ENCODE measurements around the gene NUP210.
"Not testable (repeated sequence)": the region's sequence is repeated elsewhere in the genome, so short reads cannot be mapped to it uniquely, and the experiment has no call there.

The NUP210 gene

GRCh38 chr3:13457593-13457992 is 37.5 kb upstream of the NUP210 start:
- Histone ChIP-seq H2AFZ (ENCODE audit: low read length, unreplicated experiment) (no peak overlapping the region), H3K4me3 (ENCODE audit: low read depth, low read length) (no peak overlapping the region), H3K27me3 (ENCODE audit: insufficient read depth, low read length) (peaks cover 10% of the 10 kb centered on the region; the same call in 1 of the 2 replicates), H3K27ac (ENCODE audit: low read depth, low read length) (no peak overlapping the region), H3K36me3 (ENCODE audit: insufficient read depth, low read length) (no peaks in the 10 kb centered on the region), H3K4me1 (ENCODE audit: control insufficient read depth, insufficient read depth, low read length, unreplicated experiment) (no peaks in the 10 kb centered on the region), H3K79me2 (ENCODE audit: control insufficient read depth, insufficient read depth, low read length, unreplicated experiment) (no peaks in the 10 kb centered on the region)

GRCh38 chr3:13455644-13456043 is 35.5 kb upstream of the NUP210 start:
- Histone ChIP-seq H3K4me1 (ENCODE audit: control insufficient read depth, insufficient read depth, low read length, unreplicated experiment) (no peaks in the 10 kb centered on the region), H2AFZ (ENCODE audit: low read length, unreplicated experiment) (no peak overlapping the region), H3K27me3 (ENCODE audit: insufficient read depth, low read length) (peaks cover 2% of the 10 kb centered on the region; the same call in 1 of the 2 replicates), H3K79me2 (ENCODE audit: control insufficient read depth, insufficient read depth, low read length, unreplicated experiment) (no peaks in the 10 kb centered on the region), H3K27ac (ENCODE audit: low read depth, low read length) (no peak overlapping the region), H3K4me3 (ENCODE audit: low read depth, low read length) (no peak overlapping the region), H3K36me3 (ENCODE audit: insufficient read depth, low read length) (no peaks in the 10 kb centered on the region)

- Histone ChIP-seq H3K4me3 (ENCODE audit: low read depth, low read length) (peak overlapping the region; percentile 85), H3K27ac (ENCODE audit: low read depth, low read length) (no peak overlapping the region), H3K27me3 (ENCODE audit: insufficient read depth, low read length) (no peaks in the 10 kb centered on the region), H2AFZ (ENCODE audit: low read length, unreplicated experiment) (peak overlapping the region; percentile 99), H3K36me3 (ENCODE audit: insufficient read depth, low read length) (no peaks in the 10 kb centered on the region), H3K79me2 (ENCODE audit: control insufficient read depth, insufficient read depth, low read length, unreplicated experiment) (no peaks in the 10 kb centered on the region), H3K4me1 (ENCODE audit: control insufficient read depth, insufficient read depth, low read length, unreplicated experiment) (no peaks in the 10 kb centered on the region)
These were observed 32.6 kb upstream of the NUP210 start for GRCh38 chr3:13452490-13453335.

- no peaks in the 10 kb centered on the region for H3K4me1 ChIP-seq (ENCODE audit: control insufficient read depth, insufficient read depth, low read length, unreplicated experiment)
- no peaks in the 10 kb centered on the region for H3K27me3 ChIP-seq (ENCODE audit: insufficient read depth, low read length)
- H3K27ac ChIP-seq (ENCODE audit: low read depth, low read length): peak overlapping the region; percentile 60
- H3K4me3 ChIP-seq (ENCODE audit: low read depth, low read length): peak overlapping the region; percentile 85
- H3K36me3 ChIP-seq (ENCODE audit: insufficient read depth, low read length): no peaks in the 10 kb centered on the region
- H3K79me2 ChIP-seq (ENCODE audit: control insufficient read depth, insufficient read depth, low read length, unreplicated experiment): no peaks in the 10 kb centered on the region
- H2AFZ ChIP-seq (ENCODE audit: low read length, unreplicated experiment): peak overlapping the region; percentile 99
These were observed 31.2 kb upstream of the NUP210 start for GRCh38 chr3:13451301-13451673.

- not testable (repeated sequence) for H2AFZ ChIP-seq (ENCODE audit: low read length, unreplicated experiment); H3K4me1 ChIP-seq (ENCODE audit: control insufficient read depth, insufficient read depth, low read length, unreplicated experiment); H3K4me3 ChIP-seq (ENCODE audit: low read depth, low read length); H3K79me2 ChIP-seq (ENCODE audit: control insufficient read depth, insufficient read depth, low read length, unreplicated experiment); H3K27ac ChIP-seq (ENCODE audit: low read depth, low read length); H3K36me3 ChIP-seq (ENCODE audit: insufficient read depth, low read length)
- H3K27me3 ChIP-seq (ENCODE audit: insufficient read depth, low read length): peaks cover 11% of the 10 kb centered on the region; the same call in 1 of the 2 replicates
These were observed 22.8 kb upstream of the NUP210 start for GRCh38 chr3:13442882-13443281.

GRCh38 chr3:13440204-13440817 is 20.2 kb upstream of the NUP210 start:
- H3K4me1 ChIP-seq (ENCODE audit: control insufficient read depth, insufficient read depth, low read length, unreplicated experiment): no peaks in the 10 kb centered on the region
- H2AFZ ChIP-seq (ENCODE audit: low read length, unreplicated experiment): no peak overlapping the region
- no peaks in the 10 kb centered on the region for H3K79me2 ChIP-seq (ENCODE audit: control insufficient read depth, insufficient read depth, low read length, unreplicated experiment)
- H3K27ac ChIP-seq (ENCODE audit: low read depth, low read length): no peak overlapping the region
- H3K36me3 ChIP-seq (ENCODE audit: insufficient read depth, low read length): no peaks in the 10 kb centered on the region
- H3K4me3 ChIP-seq (ENCODE audit: low read depth, low read length): no peak overlapping the region
- H3K27me3 ChIP-seq (ENCODE audit: insufficient read depth, low read length): peaks cover 26% of the 10 kb centered on the region

- H3K4me3 ChIP-seq (ENCODE audit: low read depth, low read length); H2AFZ ChIP-seq (ENCODE audit: low read length, unreplicated experiment); H3K4me1 ChIP-seq (ENCODE audit: control insufficient read depth, insufficient read depth, low read length, unreplicated experiment); H3K27ac ChIP-seq (ENCODE audit: low read depth, low read length); H3K36me3 ChIP-seq (ENCODE audit: insufficient read depth, low read length); H3K79me2 ChIP-seq (ENCODE audit: control insufficient read depth, insufficient read depth, low read length, unreplicated experiment): not testable (repeated sequence)
- peaks cover 31% of the 10 kb centered on the region for H3K27me3 ChIP-seq (ENCODE audit: insufficient read depth, low read length)
These were observed 16.1 kb upstream of the NUP210 start for GRCh38 chr3:13436213-13436612.

- Histone ChIP-seq H3K79me2 (ENCODE audit: control insufficient read depth, insufficient read depth, low read length, unreplicated experiment) (no peaks in the 10 kb centered on the region), H3K4me3 (ENCODE audit: low read depth, low read length) (no peak overlapping the region), H3K4me1 (ENCODE audit: control insufficient read depth, insufficient read depth, low read length, unreplicated experiment) (no peaks in the 10 kb centered on the region), H2AFZ (ENCODE audit: low read length, unreplicated experiment) (no peak overlapping the region), H3K27ac (ENCODE audit: low read depth, low read length) (no peak overlapping the region), H3K36me3 (ENCODE audit: insufficient read depth, low read length) (no peaks in the 10 kb centered on the region), H3K27me3 (ENCODE audit: insufficient read depth, low read length) (peaks cover 24% of the 10 kb centered on the region)
These were observed 13.8 kb upstream of the NUP210 start for GRCh38 chr3:13433912-13434311.

- no peaks in the 10 kb centered on the region for H3K36me3 ChIP-seq (ENCODE audit: insufficient read depth, low read length)
- no peak overlapping the region for H3K27ac ChIP-seq (ENCODE audit: low read depth, low read length)
- H3K27me3 ChIP-seq (ENCODE audit: insufficient read depth, low read length): peaks cover 21% of the 10 kb centered on the region
- H3K4me1 ChIP-seq (ENCODE audit: control insufficient read depth, insufficient read depth, low read length, unreplicated experiment): no peaks in the 10 kb centered on the region
- H3K4me3 ChIP-seq (ENCODE audit: low read depth, low read length): no peak overlapping the region
- no peaks in the 10 kb centered on the region for H3K79me2 ChIP-seq (ENCODE audit: control insufficient read depth, insufficient read depth, low read length, unreplicated experiment)
- no peak overlapping the region for H2AFZ ChIP-seq (ENCODE audit: low read length, unreplicated experiment)
These were observed 12.0 kb upstream of the NUP210 start for GRCh38 chr3:13432093-13432492.

GRCh38 chr3:13430411-13430875 is 10.3 kb upstream of the NUP210 start:
- H3K27me3 ChIP-seq (ENCODE audit: insufficient read depth, low read length); H3K4me3 ChIP-seq (ENCODE audit: low read depth, low read length); H3K79me2 ChIP-seq (ENCODE audit: control insufficient read depth, insufficient read depth, low read length, unreplicated experiment); H2AFZ ChIP-seq (ENCODE audit: low read length, unreplicated experiment); H3K27ac ChIP-seq (ENCODE audit: low read depth, low read length); H3K36me3 ChIP-seq (ENCODE audit: insufficient read depth, low read length); H3K4me1 ChIP-seq (ENCODE audit: control insufficient read depth, insufficient read depth, low read length, unreplicated experiment): not testable (repeated sequence)

All from ACC112 (cell line).